ENCODE results near the gene TMOD1. TPM values are rescaled to one million over a fixed set of nuclear protein-coding genes. Genes with fewer than 3 reads are reported as not detected.

The TMOD1 gene
- total RNA-seq, 2 donors from 2014 or later = 1.0 to 4.9 TPM

DNA sequence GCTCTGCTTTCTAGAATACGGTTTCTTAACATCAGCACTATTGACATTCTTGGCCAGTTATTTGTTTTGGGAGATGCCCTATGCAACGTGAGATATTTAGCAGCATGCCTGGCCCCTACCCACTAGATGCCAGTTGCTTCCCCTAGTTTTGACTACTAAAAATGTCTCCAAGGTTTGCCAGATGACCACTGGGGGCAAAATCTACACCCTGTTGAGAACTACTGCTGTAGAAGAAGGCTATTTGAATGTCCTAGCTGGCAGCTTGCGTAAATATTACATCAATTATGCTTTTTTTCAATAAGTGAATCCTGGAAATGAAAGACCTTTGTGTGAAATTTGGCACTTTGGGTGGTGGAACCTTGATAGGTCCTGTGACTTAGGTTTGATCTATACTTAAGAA lies 137.2 kb downstream of the TMOD1 start:
- Histone ChIP-seq H3K9me3 (no peaks in the 10 kb centered on the region), H3K27ac (no peak overlapping the region), H3K27me3 (no peaks in the 10 kb centered on the region), H3K9ac (ENCODE audit: low read depth in 2 of 2, low read length in 2 of 2) (no peak overlapping the region), H3K4me3 (no peak overlapping the region), H3K36me3 (peaks cover 5% of the 10 kb centered on the region), H3K4me1 (peaks cover 21% of the 10 kb centered on the region)
- intact Hi-C loops (cut with DNase I) = no loop called here
- TF ChIP-seq, protein P1, sequence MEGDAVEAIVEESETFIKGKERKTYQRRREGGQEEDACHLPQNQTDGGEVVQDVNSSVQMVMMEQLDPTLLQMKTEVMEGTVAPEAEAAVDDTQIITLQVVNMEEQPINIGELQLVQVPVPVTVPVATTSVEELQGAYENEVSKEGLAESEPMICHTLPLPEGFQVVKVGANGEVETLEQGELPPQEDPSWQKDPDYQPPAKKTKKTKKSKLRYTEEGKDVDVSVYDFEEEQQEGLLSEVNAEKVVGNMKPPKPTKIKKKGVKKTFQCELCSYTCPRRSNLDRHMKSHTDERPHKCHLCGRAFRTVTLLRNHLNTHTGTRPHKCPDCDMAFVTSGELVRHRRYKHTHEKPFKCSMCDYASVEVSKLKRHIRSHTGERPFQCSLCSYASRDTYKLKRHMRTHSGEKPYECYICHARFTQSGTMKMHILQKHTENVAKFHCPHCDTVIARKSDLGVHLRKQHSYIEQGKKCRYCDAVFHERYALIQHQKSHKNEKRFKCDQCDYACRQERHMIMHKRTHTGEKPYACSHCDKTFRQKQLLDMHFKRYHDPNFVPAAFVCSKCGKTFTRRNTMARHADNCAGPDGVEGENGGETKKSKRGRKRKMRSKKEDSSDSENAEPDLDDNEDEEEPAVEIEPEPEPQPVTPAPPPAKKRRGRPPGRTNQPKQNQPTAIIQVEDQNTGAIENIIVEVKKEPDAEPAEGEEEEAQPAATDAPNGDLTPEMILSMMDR (IDR thresholded peaks at IDR 0.05) = no peak
- no peak for DNase-seq

DNA sequence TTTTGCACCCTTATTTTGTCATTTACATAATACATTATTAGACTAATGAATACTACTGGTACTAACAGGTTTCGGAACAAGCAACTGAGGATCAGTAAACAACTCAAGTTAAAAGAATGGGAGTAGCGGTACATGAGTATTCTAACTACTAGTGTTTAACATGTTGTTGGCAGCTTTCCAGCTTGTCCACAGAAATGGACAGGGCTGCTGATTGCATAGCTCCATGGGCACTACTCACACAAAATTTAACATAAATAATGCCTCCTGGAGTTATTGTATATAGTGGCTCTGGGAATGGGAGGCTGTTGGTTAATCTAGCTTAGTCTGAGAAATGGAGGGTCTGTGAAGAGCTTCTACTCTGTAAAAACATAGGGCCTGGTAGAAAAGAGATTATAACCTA lies 138.9 kb downstream of the TMOD1 start:
- H3K4me1 ChIP-seq = peaks cover 21% of the 10 kb centered on the region
- no peaks in the 10 kb centered on the region for H3K27me3 ChIP-seq
- no peak overlapping the region for H3K9ac ChIP-seq (ENCODE audit: low read depth in 2 of 2, low read length in 2 of 2)
- no peak overlapping the region for H3K27ac ChIP-seq
- no peak overlapping the region for H3K4me3 ChIP-seq
- TF ChIP-seq, protein P1 (IDR thresholded peaks at IDR 0.05) = no peak
- peaks cover 5% of the 10 kb centered on the region for H3K36me3 ChIP-seq
- no peaks in the 10 kb centered on the region for H3K9me3 ChIP-seq
- intact Hi-C loops (cut with DNase I) = no loop called here
- DNase-seq = no peak

DNA sequence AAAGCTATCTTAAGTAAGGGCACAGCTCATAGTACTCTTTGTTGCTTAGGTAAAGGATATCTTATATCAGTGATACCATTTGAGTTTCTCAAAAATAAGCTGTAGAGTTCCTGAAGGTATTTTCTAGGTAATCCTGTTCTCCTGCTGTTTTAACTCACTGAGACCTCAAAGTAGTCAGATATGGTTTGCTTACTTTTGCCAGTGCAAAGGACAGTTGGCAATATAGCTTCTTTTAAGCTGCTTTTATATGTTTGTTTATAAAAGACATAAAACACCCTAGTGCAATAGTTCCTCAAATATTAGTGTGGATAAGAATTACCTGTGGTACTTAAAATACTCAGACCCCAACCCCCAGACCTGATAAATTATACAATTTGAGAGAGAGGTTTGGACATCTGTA lies 144.3 kb downstream of the TMOD1 start:
- intact Hi-C loops (cut with DNase I) = no loop called here
- Histone ChIP-seq H3K9me3 (no peaks in the 10 kb centered on the region), H3K36me3 (peaks cover 5% of the 10 kb centered on the region), H3K27ac (no peak overlapping the region), H3K9ac (ENCODE audit: low read depth in 2 of 2, low read length in 2 of 2) (no peak overlapping the region), H3K27me3 (no peaks in the 10 kb centered on the region), H3K4me3 (no peak overlapping the region), H3K4me1 (no peaks in the 10 kb centered on the region)
- TF ChIP-seq, protein P1 (IDR thresholded peaks at IDR 0.05) = no peak
- DNase-seq = no peak

DNA sequence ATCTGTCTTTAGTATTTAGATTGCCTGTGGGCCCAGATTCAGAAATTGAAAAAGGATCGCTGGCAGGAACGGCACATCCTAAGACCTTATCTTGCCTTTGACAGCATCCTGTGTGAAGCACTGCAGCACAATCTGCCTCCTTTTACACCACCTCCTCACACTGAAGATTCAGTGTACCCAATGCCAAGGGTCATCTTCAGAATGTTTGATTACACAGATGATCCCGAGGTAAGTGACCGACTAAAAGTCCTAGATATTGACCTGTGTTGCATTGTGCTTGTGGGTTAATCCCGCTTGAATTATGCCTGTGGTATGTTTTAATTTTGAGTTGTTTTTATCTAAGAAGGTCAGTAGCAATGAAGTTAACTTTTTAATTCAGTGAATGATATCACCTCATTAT lies 146.5 kb downstream of the TMOD1 start:
- H3K27me3 ChIP-seq = no peaks in the 10 kb centered on the region

More for the DNA sequence above, 146.5 kb downstream of the TMOD1 start:
- no peak for DNase-seq
- Histone ChIP-seq H3K4me1 (no peaks in the 10 kb centered on the region), H3K27ac (no peak overlapping the region), H3K9me3 (no peaks in the 10 kb centered on the region), H3K9ac (ENCODE audit: low read depth in 2 of 2, low read length in 2 of 2) (no peak overlapping the region), H3K36me3 (peaks cover 5% of the 10 kb centered on the region), H3K4me3 (no peak overlapping the region)
- TF ChIP-seq, protein P1 (IDR thresholded peaks at IDR 0.05) = no peak
- intact Hi-C loops (cut with DNase I) = no loop called here

Other genes with a start within 250 kb of the TMOD1 start
- 1 to 10 TPM in 1 of 2 donors, under 1 TPM in 1; 0.67 to 1.5 TPM for gene CCDC180, start 194.0 kb upstream of the TMOD1 start, total RNA-seq
- 10 to 100 TPM; 28.8 to 35.3 TPM for gene TDRD7, start 89.6 kb upstream of the TMOD1 start, total RNA-seq
- 10 to 100 TPM; 14.7 to 17.5 TPM for gene TSTD2, start 131.7 kb downstream of the TMOD1 start, total RNA-seq
- gene NCBP1, start 132.2 kb downstream of the TMOD1 start, total RNA-seq = 10 to 100 TPM; 30.3 to 48.2 TPM
- gene XPA, start 195.7 kb downstream of the TMOD1 start, total RNA-seq = 1 to 10 TPM; 7.0 to 8.0 TPM